Stimulated activated CD4-positive, alpha-beta T cell treated with anti-CD3 and anti-CD28 coated beads, Interleukin-2, amount 100 ng/mL, for 24 hours (primary cell): ENCODE measurements around the gene A2ML1.
"Not testable (repeated sequence)": the region's sequence is repeated elsewhere in the genome, so short reads cannot be mapped to it uniquely, and the experiment has no call there.

Source experiments
- DNase-seq, 2 donors: peaks; one replicate each; pipeline ENCODE4 v3.0.0-alpha.2; 2020

A2ML1 gene

DNA sequence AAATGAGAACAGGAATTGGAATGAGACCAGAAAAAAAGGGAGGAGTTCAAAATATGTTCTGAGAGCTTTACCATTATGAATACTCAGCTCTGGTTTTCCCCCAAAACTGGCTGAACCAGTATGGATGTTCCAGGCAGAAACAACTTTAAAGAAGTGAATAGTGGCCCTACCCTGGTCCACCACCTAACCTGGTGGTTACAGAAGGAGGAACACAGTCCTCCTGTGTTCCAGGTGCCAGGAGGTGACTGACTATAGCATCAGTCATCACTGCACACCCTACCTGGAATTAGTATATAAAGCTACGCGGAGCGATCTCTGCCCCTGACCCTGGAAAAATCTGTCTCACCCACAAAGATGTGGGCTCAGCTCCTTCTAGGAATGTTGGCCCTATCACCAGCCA, at the start of gene A2ML1:
A2ML1 (plus strand) TSS at position 324 of the 400 bp plus-strand sequence; CDS start at position 355, 31 bp downstream.
- no peak for DNase-seq

DNA sequence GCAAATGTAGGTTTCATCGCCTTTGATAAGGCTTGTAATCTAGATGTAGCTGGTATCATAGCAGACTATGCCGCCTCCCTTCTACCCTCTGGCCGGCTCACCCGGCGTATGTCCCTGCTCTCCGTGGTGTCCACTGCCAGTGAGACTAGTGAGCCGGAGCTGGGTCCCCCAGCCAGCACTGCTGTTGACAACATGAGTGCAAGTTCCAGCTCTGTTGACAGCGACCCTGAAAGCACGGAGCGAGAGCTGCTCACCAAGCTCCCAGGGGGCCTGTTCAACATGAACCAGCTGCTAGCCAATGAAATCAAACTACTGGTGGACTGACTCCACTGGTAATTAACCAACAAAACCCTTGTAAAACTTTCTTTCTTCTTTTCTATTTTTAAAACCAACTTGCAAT, 49.0 kb upstream of the A2ML1 start:
- DNase-seq, result no peak

DNA sequence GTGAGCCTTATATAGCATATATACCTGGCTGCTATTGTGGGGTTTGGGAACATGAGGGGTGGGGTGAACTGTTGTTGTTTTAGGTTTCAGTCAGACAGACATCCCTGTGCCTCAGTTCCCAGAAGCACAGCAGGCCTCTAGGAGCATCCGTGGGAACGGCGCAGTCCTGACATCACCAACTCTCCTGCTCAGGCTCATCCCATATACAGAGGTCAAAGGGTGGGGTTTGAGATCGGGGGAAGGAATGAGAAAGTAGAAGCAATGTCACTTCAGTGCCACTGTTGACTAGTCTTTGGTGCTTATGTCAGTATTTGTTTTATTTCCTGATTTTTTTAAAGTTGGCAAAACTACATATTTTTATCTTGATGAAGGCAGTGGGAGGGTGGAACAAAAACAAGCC, 43.1 kb upstream of the A2ML1 start:
- no peak for DNase-seq

DNA sequence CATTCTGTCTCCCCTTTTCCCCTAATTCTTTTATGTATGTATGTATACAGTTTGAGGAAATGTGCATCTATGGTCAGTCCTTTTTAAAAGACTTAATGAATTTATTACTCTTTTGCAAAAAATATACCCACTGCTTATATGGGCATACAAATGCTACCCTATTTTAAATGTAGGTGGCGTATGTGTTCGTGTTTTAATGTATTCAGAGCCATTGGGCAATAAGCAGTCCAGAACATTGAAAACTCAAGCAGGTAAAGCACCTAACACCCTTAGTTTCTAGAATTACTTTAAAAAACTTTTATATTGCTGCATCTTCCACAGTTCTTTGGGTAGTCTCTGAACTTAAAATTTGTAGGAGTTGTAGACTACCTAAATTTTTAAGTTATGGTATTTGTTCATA, 42.6 kb upstream of the A2ML1 start:
- no peak for DNase-seq

DNA sequence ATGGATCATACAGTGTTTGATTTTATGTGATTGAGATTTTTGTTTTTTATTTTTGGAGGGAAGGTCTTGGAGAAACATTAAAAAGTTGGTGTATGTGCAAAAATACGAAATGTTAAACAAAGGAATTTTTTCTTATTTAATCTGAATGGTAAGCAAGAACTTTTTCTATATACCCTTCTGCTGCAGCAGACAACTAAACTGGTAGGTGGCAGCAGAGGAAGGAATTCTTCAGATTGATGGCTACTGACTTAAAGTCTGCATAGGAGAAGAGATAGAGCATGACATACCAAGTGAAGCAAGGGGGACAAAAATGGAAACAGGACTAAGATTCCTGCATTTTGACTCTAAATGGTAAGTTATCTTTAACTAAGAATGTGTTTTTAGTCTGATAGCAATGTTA, 42.0 kb upstream of the A2ML1 start:
- DNase-seq, result no peak

DNA sequence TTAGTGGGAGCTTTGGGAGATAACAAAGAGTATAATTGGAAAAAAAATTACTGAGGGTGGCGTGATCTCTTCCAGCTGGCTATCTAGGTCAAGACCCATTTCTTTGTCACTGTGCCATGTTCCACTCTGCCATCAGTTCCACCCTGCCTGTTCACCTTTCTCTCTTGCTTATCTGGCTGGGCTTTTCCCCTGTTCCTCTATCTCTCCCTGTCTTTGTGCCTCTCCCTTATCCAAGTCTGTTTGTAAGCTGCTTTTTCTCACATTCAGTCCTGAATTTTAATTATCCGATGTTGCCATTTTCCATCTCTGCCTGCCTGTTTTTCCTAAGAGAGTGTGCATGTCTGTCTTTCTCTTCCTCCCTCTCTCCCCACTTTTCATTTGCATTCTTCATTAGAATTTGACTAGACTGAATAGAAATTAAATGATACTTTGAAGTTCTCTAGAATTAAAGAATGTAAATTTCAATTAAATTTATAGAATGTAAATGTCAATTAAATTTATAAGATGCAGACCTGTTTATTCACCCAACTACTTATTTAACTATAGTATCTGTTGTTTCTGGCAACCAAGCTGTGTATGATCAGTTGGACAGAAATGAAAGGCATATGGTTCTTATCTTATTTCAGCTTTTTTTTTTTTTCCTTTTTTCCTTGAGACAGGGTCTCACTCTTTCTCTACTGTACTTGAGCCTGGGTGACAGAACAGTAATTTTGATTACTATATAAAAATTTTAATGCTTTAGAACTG, 40.9 kb upstream of the A2ML1 start:
- DNase-seq, result no peak

DNA sequence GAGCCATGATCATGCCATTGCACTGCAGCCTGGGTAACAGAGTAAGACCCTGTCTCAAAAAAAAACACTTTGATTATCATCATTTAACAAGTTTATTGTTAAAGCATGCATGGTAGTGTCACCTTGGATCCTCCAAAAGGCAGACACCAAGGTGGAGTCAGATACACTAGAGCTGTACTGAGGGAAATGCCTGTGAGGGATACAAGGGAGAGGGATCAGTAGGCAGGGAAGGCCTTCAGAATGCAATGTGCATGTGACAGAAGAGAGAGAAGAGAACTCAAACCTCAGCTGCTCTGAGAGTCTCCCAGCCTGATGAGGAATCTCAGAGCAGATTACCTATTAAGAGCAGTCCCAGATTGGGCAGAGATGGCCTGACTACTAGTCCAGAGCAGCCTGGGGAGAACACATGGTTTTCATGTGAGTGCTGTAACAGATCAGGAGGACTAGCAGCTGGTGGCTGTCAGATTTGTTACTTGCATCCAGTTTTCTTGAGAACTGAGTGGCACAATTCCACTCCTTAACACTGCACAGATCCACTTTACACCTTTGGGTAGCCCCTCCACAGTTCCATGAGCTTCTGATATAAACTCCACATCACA, 38.0 kb upstream of the A2ML1 start:
- no peak for DNase-seq

DNA sequence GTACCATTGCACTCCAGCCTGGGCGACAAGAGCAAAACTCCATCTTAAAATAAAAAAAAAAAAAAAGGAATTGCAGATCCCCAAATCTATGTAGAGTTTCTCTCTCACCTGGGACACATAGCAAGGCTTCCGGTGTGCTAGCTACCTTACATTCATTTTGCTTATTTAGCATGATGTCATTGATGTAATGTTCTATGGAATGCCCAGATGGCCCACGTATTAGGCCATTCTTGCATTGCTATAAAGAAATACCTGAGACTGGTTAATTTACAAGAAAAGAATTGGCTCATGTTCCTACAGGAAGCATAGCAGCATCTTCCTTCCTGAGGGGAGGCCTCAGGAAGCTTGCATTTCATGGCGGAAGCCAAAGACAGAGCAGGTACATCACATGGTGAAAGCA, 36.9 kb upstream of the A2ML1 start:
- DNase-seq, result no peak

DNA sequence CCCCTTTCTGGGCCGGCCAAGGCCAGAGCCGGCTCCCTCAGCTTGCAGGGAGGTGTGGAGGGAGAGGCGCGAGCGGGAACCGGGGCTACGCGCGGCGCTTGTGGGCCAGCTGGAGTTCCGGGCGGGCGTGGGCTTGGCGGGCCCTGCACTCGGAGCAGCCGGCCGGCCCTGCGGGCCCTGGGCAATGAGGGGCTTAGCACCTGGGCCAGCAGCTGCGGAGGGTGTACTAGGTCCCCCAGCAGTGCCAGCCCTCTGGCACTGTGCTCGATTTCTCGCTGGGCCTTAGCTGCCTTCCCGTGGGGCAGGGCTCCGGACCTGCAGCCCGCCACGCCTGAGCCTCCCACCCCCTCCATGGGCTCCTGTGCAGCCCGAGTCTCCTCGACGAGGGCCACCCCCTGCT, 35.2 kb upstream of the A2ML1 start:
- DNase-seq, result not testable (repeated sequence)

DNA sequence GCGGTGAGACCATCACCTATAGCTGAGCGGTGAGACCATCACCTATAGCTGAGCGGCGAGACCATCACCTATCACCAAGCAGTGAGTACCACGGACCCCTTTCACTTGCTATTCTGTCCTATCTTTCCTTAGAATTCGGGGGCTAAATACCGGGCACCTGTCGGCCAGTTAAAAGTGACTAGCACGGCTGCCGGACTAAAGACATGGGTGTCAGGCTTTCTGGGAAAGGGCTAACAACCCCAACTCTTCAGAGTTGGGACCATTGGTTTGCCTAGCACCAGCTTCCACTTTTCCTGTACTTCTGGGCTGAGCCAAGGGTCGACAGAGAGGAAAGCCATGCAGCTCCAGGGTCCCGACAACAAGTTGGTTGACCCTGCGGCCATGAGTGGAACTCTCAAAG, 33.7 kb upstream of the A2ML1 start:
- not testable (repeated sequence) for DNase-seq

DNA sequence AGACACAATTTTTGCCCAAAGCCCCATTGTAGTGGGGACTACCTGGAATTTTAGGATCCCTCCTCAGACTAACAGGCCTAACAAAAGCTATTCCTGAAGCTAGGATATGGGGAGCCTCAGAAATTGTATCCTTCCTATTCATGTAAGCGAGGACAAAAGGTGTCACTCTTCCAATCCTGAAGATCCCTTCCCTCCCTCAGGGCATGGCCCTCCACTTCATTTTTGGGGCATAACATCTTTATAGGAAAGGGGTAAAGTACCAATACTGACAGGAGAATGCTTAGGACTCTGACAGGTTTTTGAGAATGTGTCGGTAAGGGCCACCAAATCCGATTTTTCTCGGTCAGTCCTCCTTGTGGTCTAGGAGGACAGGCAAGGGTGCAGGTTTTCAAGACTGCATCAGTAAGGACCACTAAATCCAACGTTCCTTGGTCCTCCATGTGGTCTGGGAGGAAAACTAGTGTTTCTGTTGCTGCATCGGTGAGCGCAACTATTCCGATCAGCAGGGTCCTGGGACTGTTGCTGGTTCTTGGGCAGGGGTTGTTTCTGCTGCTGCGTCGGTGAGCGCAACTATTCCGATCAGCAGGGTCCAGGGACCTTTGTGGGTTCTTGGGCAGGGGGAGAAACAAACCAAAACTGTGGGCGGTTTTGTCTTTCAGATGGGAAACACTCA, 32.9 kb upstream of the A2ML1 start:
- not testable (repeated sequence) for DNase-seq

DNA sequence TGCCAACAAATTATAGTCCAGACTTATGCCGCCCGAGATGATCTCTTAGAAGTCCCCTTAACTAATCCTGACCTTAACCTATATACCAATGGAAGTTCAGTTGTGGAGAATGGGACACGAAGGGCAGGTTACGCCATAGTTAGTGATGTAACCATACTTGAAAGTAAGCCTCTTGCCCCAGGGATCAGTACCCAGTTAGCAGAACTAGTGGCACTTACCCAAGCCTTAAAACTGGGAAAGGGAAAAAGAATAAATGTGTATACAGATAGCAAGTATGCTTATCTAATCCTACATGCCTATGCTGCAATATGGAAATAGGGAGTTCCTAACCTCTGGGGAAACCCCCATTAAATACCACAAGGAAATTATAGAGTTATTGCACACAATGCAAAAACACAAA, 29.2 kb upstream of the A2ML1 start:
- not testable (repeated sequence) for DNase-seq

DNA sequence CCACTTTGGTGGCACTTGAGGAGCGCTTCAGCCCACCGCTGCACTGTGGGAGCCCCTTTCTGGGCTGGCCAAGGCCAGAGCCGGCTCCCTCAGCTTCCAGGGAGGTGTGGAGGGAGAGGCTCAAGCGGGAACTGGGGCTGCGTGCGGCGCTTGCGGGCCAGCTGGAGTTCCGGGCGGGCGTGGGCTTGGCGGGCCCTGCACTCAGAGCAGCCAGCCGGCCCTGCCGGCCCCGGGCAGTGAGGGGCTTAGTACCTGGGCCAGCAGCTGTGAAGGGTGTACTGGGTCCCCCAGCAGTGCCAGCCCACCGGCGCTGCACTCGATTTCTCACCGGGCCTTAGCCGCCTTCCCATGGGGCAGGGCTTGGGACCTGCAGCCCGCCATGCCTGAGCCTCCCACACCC, 27.8 kb upstream of the A2ML1 start:
- DNase-seq, result not testable (repeated sequence)

DNA sequence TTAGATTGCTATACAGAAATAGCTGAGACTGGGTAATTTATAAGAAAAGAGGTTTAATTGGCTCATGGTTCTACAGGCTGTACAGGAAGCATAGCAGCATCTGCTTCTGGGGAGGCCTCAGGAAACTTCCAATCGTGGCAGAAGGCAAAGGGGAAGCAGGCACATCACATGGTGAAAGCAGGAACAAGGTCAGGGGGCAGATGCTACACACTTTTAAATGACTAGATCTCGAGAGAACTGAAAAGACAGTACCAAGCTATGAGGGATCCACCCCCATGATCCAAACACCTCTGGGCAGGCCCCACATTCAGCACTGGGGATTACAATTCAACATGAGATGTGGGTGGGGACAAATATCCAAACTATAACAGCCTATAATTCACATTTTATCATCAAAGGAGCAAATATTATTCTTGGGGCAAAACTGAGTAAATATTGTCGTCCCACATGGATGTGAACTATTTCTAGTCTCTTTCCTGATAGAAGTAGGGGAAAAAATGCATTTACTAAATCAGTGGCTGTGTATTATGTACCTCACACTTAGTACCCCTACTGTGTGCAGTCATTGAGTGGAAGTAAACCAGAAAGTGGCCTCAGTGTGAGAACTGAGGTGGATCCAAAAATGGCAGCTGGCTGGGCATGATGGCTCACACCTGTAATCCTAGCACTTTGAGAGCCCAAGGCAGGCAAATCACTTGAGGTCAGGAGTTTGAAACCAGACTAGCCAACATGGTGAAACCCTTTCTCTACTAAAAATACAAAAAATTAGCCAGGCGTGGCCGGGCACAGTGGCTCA, 25.4 kb upstream of the A2ML1 start:
- DNase-seq, result no peak

DNA sequence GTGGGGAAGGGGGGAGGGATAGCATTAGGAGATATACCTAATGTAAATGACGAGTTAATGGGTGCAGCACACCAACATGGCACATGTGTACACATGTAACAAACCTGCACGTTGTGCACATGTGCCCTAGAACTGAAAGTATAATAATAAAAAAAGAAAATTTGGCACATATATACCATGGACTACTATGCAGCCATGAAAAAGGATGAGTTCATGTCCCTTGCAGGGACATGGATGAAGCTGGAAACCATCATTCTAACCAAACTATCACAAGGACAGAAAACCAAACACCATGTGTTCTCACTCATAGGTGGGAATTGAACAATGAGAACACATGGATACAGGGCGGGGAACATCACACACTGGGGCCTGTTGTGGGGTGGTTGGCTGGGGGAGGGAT, 21.2 kb upstream of the A2ML1 start:
- DNase-seq, result not testable (repeated sequence)

DNA sequence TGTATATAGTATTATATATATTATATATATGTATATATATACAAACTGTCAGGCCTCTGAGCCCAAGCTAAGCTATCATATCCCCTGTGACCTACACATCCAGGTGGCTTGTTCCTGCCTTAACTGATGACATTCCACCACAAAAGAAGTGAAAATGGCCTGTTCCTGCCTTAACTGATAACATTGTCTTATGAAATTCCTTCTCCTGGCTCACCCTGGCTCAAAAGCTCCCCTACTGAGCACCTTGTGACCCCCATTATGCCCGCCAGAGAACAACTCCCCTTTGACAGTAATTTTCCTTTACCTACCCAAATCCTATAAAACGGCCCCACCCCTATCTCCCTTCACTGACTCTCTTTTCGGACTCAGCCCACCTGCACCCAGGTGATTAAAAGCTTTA, 17.6 kb upstream of the A2ML1 start:
- DNase-seq, result not testable (repeated sequence)

DNA sequence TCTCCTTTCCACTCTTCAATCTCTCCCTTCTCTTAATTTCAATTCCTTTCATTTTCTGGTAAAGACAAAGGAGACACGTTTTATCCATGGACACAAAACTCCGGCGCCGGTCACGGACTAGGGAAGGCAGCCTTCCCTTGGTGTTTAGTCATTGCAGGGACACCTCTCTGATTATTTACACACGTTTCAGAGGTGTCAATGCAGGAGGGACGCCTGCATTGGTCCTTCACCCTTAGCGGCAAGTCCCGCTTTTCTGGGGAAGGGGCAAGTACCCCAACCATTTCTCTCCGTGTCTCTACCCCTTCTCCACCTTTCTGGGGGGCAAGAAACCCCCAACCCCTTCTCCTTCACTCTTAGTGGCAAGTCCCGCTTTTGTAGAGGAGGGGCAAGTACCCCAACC, 16.9 kb upstream of the A2ML1 start:
- not testable (repeated sequence) for DNase-seq

DNA sequence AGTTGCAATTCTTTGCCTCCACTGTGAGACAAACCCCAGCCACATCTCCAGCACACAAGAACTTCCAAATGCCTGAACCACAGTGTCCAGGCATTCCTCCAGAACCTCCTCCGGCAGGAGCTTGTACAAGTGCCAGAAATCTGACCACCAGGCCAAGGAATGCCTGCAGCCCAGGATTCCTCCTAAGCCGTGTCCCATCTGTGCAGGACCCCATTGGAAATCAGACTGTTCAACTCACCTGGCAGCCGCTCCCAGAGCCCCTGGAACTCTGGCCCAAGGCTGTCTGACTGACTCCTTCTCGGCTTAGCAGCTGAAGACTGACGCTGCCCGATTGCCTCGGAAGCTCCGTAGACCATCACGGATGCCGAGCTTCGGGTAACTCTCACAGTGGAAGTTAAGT, 15.3 kb upstream of the A2ML1 start:
- DNase-seq, result not testable (repeated sequence)

DNA sequence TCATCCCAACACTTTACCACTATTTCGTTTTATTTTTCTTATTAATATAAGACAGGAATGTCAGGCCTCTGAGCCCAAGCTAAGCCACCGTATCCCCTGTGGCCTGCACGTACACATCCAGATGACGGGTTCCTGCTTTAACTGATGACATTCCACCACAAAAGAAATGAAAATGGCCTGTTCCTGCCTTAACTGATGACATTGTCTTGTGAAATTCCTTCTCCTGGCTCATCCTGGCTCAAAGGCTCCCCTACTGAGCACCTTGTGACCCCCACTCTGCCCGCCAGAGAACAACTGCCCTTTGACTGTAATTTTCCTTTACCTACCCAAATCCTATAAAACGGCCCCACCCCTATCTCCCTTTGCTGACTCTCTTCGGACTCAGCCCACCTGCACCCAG, 12.3 kb upstream of the A2ML1 start:
- DNase-seq, result not testable (repeated sequence)

DNA sequence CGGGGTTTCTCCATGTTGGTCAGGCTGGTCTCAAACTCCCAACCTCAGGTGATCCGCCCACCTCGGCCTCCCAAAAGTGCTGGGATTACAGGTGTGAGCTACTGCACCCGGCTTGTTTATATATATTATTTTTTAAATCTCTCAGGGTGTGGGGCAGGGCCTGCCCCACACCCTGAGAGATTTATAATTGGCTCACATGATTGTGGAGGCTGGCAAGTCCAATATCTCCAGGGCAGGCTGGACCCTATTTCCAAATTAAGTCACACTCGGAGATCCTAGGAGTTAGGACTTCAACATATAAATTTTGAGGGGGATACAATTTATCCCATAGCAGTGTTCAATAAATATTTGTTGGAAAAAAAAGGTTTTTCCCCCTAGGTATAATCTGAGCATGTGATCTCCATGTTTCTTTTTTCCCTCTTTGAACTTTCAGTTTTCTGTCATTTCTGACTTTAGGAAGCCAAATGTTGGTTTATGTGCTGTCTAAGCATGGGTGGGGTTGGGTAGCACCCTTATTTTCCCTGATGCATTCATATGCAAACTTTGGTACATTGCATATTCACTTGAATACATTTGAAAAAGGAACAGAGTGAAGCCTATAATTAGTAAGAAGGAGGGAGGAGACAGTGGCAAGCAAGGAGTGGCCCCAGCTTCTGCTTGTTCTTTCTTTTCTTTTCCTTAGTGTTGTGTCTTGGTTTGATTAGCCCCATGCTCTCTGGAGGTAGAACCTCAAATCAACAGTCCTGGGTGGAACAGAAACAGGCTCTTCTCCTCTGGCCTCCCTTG, 8.7 kb upstream of the A2ML1 start:
- DNase-seq, result no peak

DNA sequence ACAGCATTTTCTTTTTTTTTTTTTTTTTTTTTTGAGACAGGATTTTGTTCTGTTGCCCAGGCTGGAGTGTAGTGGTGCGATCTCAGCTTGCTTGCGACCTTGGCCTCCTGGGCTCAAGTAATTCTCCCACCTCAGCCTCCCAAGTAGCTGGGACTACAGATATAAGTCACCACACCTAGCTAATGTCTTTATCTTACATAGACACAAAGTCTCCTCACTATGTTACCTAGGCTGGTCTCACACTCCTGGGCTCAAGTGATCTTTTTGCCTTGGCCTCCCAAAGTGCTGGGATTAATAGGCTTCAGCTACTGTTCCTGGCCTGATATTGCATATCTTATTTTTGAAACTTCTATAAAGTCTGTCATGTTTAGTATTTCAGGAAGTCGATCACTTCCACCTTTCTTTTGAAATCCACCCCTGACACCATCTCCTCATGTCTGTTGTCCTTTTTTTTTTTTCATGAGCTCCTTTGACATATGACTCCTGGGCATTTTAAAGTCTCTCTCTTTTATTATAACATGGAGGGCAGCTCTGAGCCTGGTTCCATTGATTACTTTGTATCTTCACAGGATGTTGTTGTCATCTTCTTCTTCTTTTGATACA, 5.9 kb upstream of the A2ML1 start:
- DNase-seq, result no peak

DNA sequence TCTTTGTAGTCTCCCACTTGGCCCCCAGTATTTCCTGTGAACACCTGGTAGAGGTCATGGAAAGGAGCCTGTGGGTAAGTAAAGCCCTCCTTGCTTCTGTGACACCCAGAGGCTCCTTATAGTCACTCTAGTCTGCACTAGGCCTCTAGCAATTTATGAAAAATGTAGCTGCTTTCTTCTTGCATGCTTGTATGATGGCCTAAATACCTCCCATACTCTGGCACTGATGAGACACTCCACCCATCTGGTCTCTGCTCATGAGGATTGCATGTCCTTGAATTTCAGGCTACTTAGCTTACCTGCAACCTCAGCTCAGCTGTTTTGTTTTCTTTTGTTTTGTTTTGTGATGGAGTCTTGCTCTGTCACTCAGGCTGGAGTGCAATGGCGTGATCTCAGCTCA, 4.6 kb upstream of the A2ML1 start:
- DNase-seq, result no peak
